HPDE6-E6E7 (cell line): Measurements from ENCODE around the gene SLC38A8.
A peak's percentile ranks its signal among the peaks of the same experiment; 100 is the strongest.

ENCODE experiments used
- DNase-seq: peaks from one replicate; pipeline ENCODE4 v3.0.0; 2011; ENCODE audit warnings: missing footprints; ENCODE audit errors: extremely low spot score

The SLC38A8 gene

GRCh38 chr16:84042308-84042878 lies at the start of gene SLC38A8:
Gene SLC38A8, minus strand, starts transcription at chr16:84042795. Its CDS starts 638 bp downstream, at chr16:84042157.
- no peak for DNase-seq

GRCh38 chr16:84091460-84091859 lies 48.9 kb upstream of the SLC38A8 start:
- DNase-seq: no peak

- DNase-seq: no peak
Measured at GRCh38 chr16:84090211-84090610, 47.6 kb upstream of the SLC38A8 start.

GRCh38 chr16:84088695-84089395 lies 46.2 kb upstream of the SLC38A8 start:
- DNase-seq: no peak

GRCh38 chr16:84087466-84088151 lies 45.0 kb upstream of the SLC38A8 start:
- no peak for DNase-seq

GRCh38 chr16:84087001-84087400 lies 44.4 kb upstream of the SLC38A8 start:
- DNase-seq: no peak

- DNase-seq: no peak
Measured at GRCh38 chr16:84086341-84086740, 43.7 kb upstream of the SLC38A8 start.

GRCh38 chr16:84085773-84086172 lies 43.2 kb upstream of the SLC38A8 start:
- DNase-seq: no peak

GRCh38 chr16:84085271-84085667 lies 42.7 kb upstream of the SLC38A8 start:
- DNase-seq: no peak

- peak; percentile 92 for DNase-seq
Measured at GRCh38 chr16:84084570-84085270, 42.1 kb upstream of the SLC38A8 start.

- no peak for DNase-seq
Measured at GRCh38 chr16:84082835-84083569, 40.4 kb upstream of the SLC38A8 start.

GRCh38 chr16:84082110-84082509 lies 39.5 kb upstream of the SLC38A8 start:
- DNase-seq: no peak

GRCh38 chr16:84081446-84081989 lies 38.9 kb upstream of the SLC38A8 start:
- DNase-seq: no peak

- DNase-seq: no peak
Measured at GRCh38 chr16:84080813-84081212, 38.2 kb upstream of the SLC38A8 start.

GRCh38 chr16:84080378-84080777 lies 37.8 kb upstream of the SLC38A8 start:
- DNase-seq: no peak

GRCh38 chr16:84079664-84080063 lies 37.1 kb upstream of the SLC38A8 start:
- DNase-seq: no peak

GRCh38 chr16:84075376-84075775 lies 32.8 kb upstream of the SLC38A8 start:
- DNase-seq: no peak

GRCh38 chr16:84074721-84075120 lies 32.1 kb upstream of the SLC38A8 start:
- DNase-seq: no peak

GRCh38 chr16:84072014-84072413 lies 29.4 kb upstream of the SLC38A8 start:
- peak; percentile 64 for DNase-seq

- no peak for DNase-seq
Measured at GRCh38 chr16:84071121-84071520, 28.5 kb upstream of the SLC38A8 start.

GRCh38 chr16:84069540-84069939 lies 26.9 kb upstream of the SLC38A8 start:
- DNase-seq: no peak
